Measurements from ENCODE around the gene DPEP1. TPM values are rescaled to one million over a fixed set of nuclear protein-coding genes. Genes with fewer than 3 reads are reported as not detected.

Gene DPEP1
- total RNA-seq, 2 donors from 2014 or later = 0.88 to 3.2 TPM

DNA sequence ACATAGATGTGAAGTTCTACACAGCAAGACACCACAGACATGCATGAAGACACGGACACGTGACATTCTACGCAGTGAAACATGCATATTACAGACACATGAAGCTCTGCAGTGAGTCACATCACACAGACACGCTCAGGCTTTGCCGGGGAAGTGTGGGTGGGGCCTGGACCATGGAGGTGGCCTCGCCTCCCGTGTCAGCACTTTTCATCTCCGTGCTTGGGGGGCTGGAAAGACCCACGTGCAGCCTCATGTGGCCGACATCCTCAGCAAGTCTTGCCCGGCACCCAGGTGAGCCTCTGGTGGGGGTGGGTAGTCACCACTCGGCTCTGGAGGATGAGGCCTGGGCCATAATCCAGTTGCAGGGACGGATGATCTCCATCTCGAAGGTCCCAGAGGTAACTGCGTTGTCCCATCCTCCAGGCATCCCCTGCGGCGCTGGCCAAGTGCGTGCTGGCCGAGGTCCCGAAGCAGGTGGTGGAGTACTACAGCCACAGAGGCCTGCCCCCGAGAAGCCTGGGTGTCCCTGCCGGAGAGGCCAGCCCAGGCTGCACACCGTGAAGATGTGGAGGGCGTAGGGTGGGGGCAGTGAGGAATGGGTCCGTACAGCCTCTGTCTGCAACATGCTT lies 17.3 kb upstream of the DPEP1 start:
- no peaks in the 10 kb centered on the region for H3K36me3 ChIP-seq (ENCODE audit: control insufficient read depth, insufficient read depth, low read length)
- Mint-ChIP-seq H3K4me1 (no peaks in the 10 kb centered on the region), H3K27ac (no peak overlapping the region), H3K4me3 (no peak overlapping the region), H3K36me3 (ENCODE audit: low read depth) (no peaks in the 10 kb centered on the region), H3K27me3 (ENCODE audit: insufficient read depth) (no peaks in the 10 kb centered on the region), H3K9me3 (no peaks in the 10 kb centered on the region)
- H3K4me3 ChIP-seq (ENCODE audit: low read length) = no peak overlapping the region
- no peak overlapping the region for H3K27ac ChIP-seq (ENCODE audit: low read depth, low read length)
- H3K27me3 ChIP-seq (ENCODE audit: control insufficient read depth, insufficient read depth, low read length, poor library complexity, severe bottlenecking) = no peaks in the 10 kb centered on the region
- TF ChIP-seq, protein P1, sequence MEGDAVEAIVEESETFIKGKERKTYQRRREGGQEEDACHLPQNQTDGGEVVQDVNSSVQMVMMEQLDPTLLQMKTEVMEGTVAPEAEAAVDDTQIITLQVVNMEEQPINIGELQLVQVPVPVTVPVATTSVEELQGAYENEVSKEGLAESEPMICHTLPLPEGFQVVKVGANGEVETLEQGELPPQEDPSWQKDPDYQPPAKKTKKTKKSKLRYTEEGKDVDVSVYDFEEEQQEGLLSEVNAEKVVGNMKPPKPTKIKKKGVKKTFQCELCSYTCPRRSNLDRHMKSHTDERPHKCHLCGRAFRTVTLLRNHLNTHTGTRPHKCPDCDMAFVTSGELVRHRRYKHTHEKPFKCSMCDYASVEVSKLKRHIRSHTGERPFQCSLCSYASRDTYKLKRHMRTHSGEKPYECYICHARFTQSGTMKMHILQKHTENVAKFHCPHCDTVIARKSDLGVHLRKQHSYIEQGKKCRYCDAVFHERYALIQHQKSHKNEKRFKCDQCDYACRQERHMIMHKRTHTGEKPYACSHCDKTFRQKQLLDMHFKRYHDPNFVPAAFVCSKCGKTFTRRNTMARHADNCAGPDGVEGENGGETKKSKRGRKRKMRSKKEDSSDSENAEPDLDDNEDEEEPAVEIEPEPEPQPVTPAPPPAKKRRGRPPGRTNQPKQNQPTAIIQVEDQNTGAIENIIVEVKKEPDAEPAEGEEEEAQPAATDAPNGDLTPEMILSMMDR (conservative IDR thresholded peaks at IDR 0.05) = no peak
- DNase-seq = no peak
- no peak overlapping the region for H3K9ac ChIP-seq (ENCODE audit: extremely low read depth, low read length, poor library complexity, severe bottlenecking)
- 92 to 95% methylated on average over 20 to 25 of the region's 25 CpGs for WGBS, 2 experiments (ENCODE audit: insufficient coverage in 1 of 2, insufficient read length in 1 of 2)
- no peaks in the 10 kb centered on the region for H3K9me3 ChIP-seq (ENCODE audit: control insufficient read depth, low read length)
- H3K4me1 ChIP-seq (ENCODE audit: control insufficient read depth, insufficient read depth, low read length) = no peaks in the 10 kb centered on the region

DNA sequence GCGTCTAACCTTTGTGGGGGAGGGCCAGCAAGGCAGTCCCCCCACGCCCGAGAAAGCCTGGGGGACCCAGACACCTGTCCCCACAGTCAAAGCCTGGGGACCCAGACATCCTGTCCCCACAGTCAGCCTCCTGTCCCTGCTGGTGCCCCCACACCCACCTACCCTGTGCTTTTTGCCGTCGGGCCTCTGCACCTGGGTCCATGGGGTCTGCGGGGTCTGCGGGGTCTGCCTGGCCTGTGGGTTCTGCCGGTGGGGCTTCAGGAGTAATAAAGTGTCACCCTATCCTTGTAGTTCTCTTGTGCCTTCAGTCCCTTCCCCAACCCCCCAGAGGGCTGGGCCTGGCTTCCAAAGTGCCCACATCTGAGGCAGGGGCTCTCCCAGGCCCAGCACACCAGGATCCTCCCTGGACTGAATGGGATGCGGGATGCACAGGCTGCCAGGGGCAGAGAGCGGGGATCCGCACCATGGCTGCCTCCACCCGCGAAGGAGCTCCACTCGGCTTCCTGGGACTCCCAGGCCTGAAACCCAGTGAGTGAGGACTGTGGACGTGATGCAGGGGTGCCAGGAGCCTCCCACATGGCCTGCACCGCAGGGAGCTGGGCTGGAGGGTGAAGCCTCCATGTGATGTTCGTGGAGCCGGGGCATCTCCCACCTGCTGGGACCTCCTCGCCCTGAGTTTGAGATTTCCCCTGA lies 16.3 kb upstream of the DPEP1 start:
- DNase-seq = no peak
- WGBS, 2 experiments (ENCODE audit: insufficient coverage in 1 of 2, insufficient read length in 1 of 2) = 93 to 95% methylated on average over 9 to 19 of the region's 19 CpGs
- no peak overlapping the region for H3K4me3 Mint-ChIP-seq
- Histone ChIP-seq H3K4me3 (ENCODE audit: low read length) (no peak overlapping the region), H3K9ac (ENCODE audit: extremely low read depth, low read length, poor library complexity, severe bottlenecking) (no peak overlapping the region), H3K27ac (ENCODE audit: low read depth, low read length) (no peak overlapping the region), H3K4me1 (ENCODE audit: control insufficient read depth, insufficient read depth, low read length) (no peaks in the 10 kb centered on the region), H3K9me3 (ENCODE audit: control insufficient read depth, low read length) (no peaks in the 10 kb centered on the region), H3K36me3 (ENCODE audit: control insufficient read depth, insufficient read depth, low read length) (no peaks in the 10 kb centered on the region), H3K27me3 (ENCODE audit: control insufficient read depth, insufficient read depth, low read length, poor library complexity, severe bottlenecking) (no peaks in the 10 kb centered on the region)
- no peaks in the 10 kb centered on the region for H3K36me3 Mint-ChIP-seq (ENCODE audit: low read depth)
- no peaks in the 10 kb centered on the region for H3K27me3 Mint-ChIP-seq (ENCODE audit: insufficient read depth)
- H3K9me3 Mint-ChIP-seq = no peaks in the 10 kb centered on the region
- H3K27ac Mint-ChIP-seq = no peak overlapping the region
- H3K4me1 Mint-ChIP-seq = no peaks in the 10 kb centered on the region
- TF ChIP-seq, protein P1 (conservative IDR thresholded peaks at IDR 0.05) = no peak

DNA sequence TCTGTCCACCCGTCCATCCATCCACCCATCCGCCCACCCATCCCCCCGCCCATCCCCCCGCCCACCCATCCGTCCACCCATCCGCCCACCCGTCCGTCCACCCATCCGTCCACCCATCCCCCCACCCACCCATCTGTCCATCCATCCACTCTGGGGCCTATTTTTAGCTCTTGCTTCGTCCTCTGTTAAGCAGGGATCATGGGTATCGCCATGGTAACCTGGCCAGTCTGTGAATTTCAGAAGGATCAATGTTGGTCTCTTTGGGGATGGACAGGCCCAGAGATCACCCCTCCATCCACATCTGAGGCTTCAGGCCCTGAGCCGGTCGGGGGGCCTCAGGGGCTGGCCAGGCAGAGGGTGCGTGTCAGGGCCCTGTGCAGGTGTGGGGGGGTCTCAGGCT lies 15.2 kb upstream of the DPEP1 start:
- Histone ChIP-seq H3K36me3 (ENCODE audit: control insufficient read depth, insufficient read depth, low read length) (no peaks in the 10 kb centered on the region), H3K27ac (ENCODE audit: low read depth, low read length) (no peak overlapping the region), H3K4me1 (ENCODE audit: control insufficient read depth, insufficient read depth, low read length) (no peaks in the 10 kb centered on the region), H3K4me3 (ENCODE audit: low read length) (no peak overlapping the region), H3K9ac (ENCODE audit: extremely low read depth, low read length, poor library complexity, severe bottlenecking) (no peak overlapping the region), H3K9me3 (ENCODE audit: control insufficient read depth, low read length) (no peaks in the 10 kb centered on the region), H3K27me3 (ENCODE audit: control insufficient read depth, insufficient read depth, low read length, poor library complexity, severe bottlenecking) (no peaks in the 10 kb centered on the region)
- Mint-ChIP-seq H3K36me3 (ENCODE audit: low read depth) (no peaks in the 10 kb centered on the region), H3K4me1 (peaks cover 7% of the 10 kb centered on the region), H3K4me3 (no peak overlapping the region), H3K9me3 (no peaks in the 10 kb centered on the region), H3K27me3 (ENCODE audit: insufficient read depth) (no peaks in the 10 kb centered on the region), H3K27ac (no peak overlapping the region)
- TF ChIP-seq, protein P1 (conservative IDR thresholded peaks at IDR 0.05) = no peak
- 83 to 90% methylated on average over 2 to 3 of the region's 14 CpGs for WGBS, 2 experiments (ENCODE audit: insufficient coverage in 1 of 2, insufficient read length in 1 of 2)
- no peak for DNase-seq
